SK-N-SH (cell line): ENCODE measurements around the gene CD69. TPM values are rescaled to one million over a fixed set of nuclear protein-coding genes. Genes with fewer than 3 reads are reported as not detected.

Experiments
- CTCF ChIA-PET: fragments of 300-600, 350-600 bp; formaldehyde crosslinking; extraction: SDS; loops from one replicate; lab custom pipeline; 2021; lab: Yijun Ruan, JAX
- POLR2A ChIA-PET: fragments of 350-600 bp; sonication (Branson Sonifier 250); formaldehyde crosslinking; extraction: SDS; loops from one replicate; lab custom pipeline; 2020; ENCODE audit warnings: antibody characterized with exemption, inconsistent platforms; lab: Yijun Ruan, JAX
- DNase-seq: peaks from one replicate; pipeline ENCODE4 v3.0.0; 2012
- H2AFZ ChIP-seq: fragments of 200-600 bp; sonication (generic); 2 replicates; pipeline ENCODE4 v1.8.1; 2016; ENCODE audit warnings: antibody characterized with exemption, mild to moderate bottlenecking, low read depth
- H3F3A ChIP-seq: fragments of 200-600 bp; sonication (generic); replicated peaks from 2 replicates; pipeline ENCODE3; 2016; ENCODE audit warnings: antibody characterized with exemption, mild to moderate bottlenecking; ENCODE audit not compliant: insufficient read depth
- H3K27ac ChIP-seq, 2 experiments: fragments of 200-500 bp in 1 of 2; fragments of 200-600 bp in 1 of 2; sonication (Bioruptor generic) in 1 of 2; sonication (generic), shearing (Covaris generic) in 1 of 2; 2 replicates each; pipeline versions ENCODE4 v1.5.1 to v1.6.1; 2014 to 2016; ENCODE audit warnings: low read depth in 2 of 2, inconsistent platforms in 1 of 2, low read length in 1 of 2, mild to moderate bottlenecking in 1 of 2, mixed read lengths in 1 of 2
- H3K27me3 ChIP-seq: fragments of 200-600 bp; sonication (generic), shearing (Covaris generic); 2 replicates; pipeline ENCODE4 v1.6.1; 2016; ENCODE audit warnings: mixed run types; ENCODE audit not compliant: insufficient read depth
- H3K36me3 ChIP-seq, 2 experiments: fragments of 200-500 bp in 1 of 2; fragments of 200-600 bp in 1 of 2; sonication (Bioruptor generic) in 1 of 2; sonication (generic) in 1 of 2; replicated peaks in 1 of 2; 2 replicates each; pipeline versions ENCODE3 to v1.5.1; 2014 to 2016; ENCODE audit warnings: low read length in 1 of 2, mild to moderate bottlenecking in 1 of 2; ENCODE audit not compliant: insufficient read depth in 2 of 2, control insufficient read depth in 1 of 2
- H3K4me1 ChIP-seq, 2 experiments: fragments of 200-500 bp in 1 of 2; fragments of 200-600 bp in 1 of 2; sonication (Bioruptor generic) in 1 of 2; sonication (generic), shearing (Covaris generic) in 1 of 2; 2 replicates each; pipeline versions ENCODE4 v1.5.1 to v1.6.1; 2014 to 2016; ENCODE audit warnings: low read depth in 1 of 2, low read length in 1 of 2, mixed run types in 1 of 2; ENCODE audit not compliant: insufficient read depth in 2 of 2, control insufficient read depth in 1 of 2
- H3K4me2 ChIP-seq: fragments of 200-600 bp; sonication (generic), shearing (Covaris generic); 2 replicates; pipeline ENCODE4 v1.6.1; 2017; ENCODE audit warnings: mixed run types
- H3K4me3 ChIP-seq, 2 experiments: fragments of 200-500 bp in 1 of 2; fragments of 200-600 bp in 1 of 2; sonication (Bioruptor generic) in 1 of 2; sonication (generic), shearing (Covaris generic) in 1 of 2; 2 replicates each; pipeline versions ENCODE4 v1.5.1 to v1.8.1; 2014 to 2016; ENCODE audit warnings: low read depth in 2 of 2, inconsistent platforms in 1 of 2, low read length in 1 of 2, mild to moderate bottlenecking in 1 of 2, mixed read lengths in 1 of 2, moderate library complexity in 1 of 2
- H3K79me2 ChIP-seq: fragments of 200-600 bp; sonication (generic); 2 replicates; pipeline ENCODE4 v1.8.1; 2017; ENCODE audit warnings: mild to moderate bottlenecking; ENCODE audit not compliant: insufficient read depth
- H3K9ac ChIP-seq: fragments of 200-600 bp; sonication (generic); 2 replicates; pipeline ENCODE4 v1.6.1; 2017; ENCODE audit warnings: mixed run types
- H3K9me2 ChIP-seq: fragments of 200-600 bp; sonication (generic); 2 replicates; pipeline ENCODE4 v1.6.1; 2017; ENCODE audit warnings: mixed run types
- H3K9me3 ChIP-seq: fragments of 200-600 bp; sonication (generic); 2 replicates; pipeline ENCODE4 v1.6.1; 2017; ENCODE audit warnings: mixed run types, mild to moderate bottlenecking, moderate library complexity
- H4K20me1 ChIP-seq: fragments of 200-600 bp; sonication (generic); 2 replicates; pipeline ENCODE4 v1.6.1; 2017; ENCODE audit warnings: mild to moderate bottlenecking, mixed run types; ENCODE audit not compliant: insufficient read depth
- EP300 ChIP-seq, 2 experiments: IDR thresholded peaks; 2 replicates each; pipeline versions ENCODE4 v1.4.0 to v1.6.1; 2012; ENCODE audit warnings: borderline replicate concordance in 1 of 2, low read depth in 1 of 2, low read length in 1 of 2
- EZH2phosphoT487 ChIP-seq: fragments of 200-600 bp; sonication (generic); IDR thresholded peaks from 2 replicates; pipeline ENCODE4 v1.6.1; 2017; ENCODE audit warnings: low read depth, mixed run types, mild to moderate bottlenecking, antibody characterized with exemption, moderate library complexity, borderline replicate concordance
- GABPA ChIP-seq: IDR thresholded peaks from 2 replicates; pipeline ENCODE4 v1.4.0; 2012; ENCODE audit warnings: low read depth, mild to moderate bottlenecking
- GATA2 ChIP-seq: sonication (generic); formaldehyde crosslinking; IDR thresholded peaks from 2 replicates; pipeline ENCODE4 v1.5.0; 2020; ENCODE audit warnings: mild to moderate bottlenecking, missing genetic modification reagents
- MAX ChIP-seq: IDR thresholded peaks from 2 replicates; pipeline ENCODE4 v1.4.0; 2012; ENCODE audit warnings: low read depth
- MXI1 ChIP-seq: IDR thresholded peaks from 2 replicates; pipeline ENCODE4 v1.6.1; 2012; ENCODE audit warnings: mild to moderate bottlenecking, low read depth, low read length, improper control_type of control experiment
- NFIC ChIP-seq: IDR thresholded peaks from 2 replicates; pipeline ENCODE4 v1.4.0; 2012; ENCODE audit warnings: borderline replicate concordance
- NRF1 ChIP-seq: IDR thresholded peaks from 2 replicates; pipeline ENCODE4 v1.6.1; 2012; ENCODE audit warnings: low read depth, mild to moderate bottlenecking, low read length
- POLR2AphosphoS5 ChIP-seq: IDR thresholded peaks from 2 replicates; pipeline ENCODE4 v1.6.1; 2012; ENCODE audit warnings: low read depth, low read length
- RCOR1 ChIP-seq: fragments of 150-350 bp; IDR thresholded peaks from 2 replicates; pipeline ENCODE4 v1.6.1; 2017; ENCODE audit warnings: antibody characterized with exemption, low read length
- USF1 ChIP-seq: IDR thresholded peaks from 2 replicates; pipeline ENCODE4 v1.4.0; 2012; ENCODE audit warnings: low read depth, borderline replicate concordance
- YY1 ChIP-seq: IDR thresholded peaks from 2 replicates; pipeline ENCODE4 v1.4.0; 2012; ENCODE audit warnings: low read depth, mild to moderate bottlenecking
- WGBS: methylation state at CpG from one replicate; pipeline ENCODE4 v1.1.6; 2017; ENCODE audit warnings: low lambda C conversion rate; 5-methylcytosine and 5-hydroxymethylcytosine counted together
- polyA plus RNA-seq, 3 experiments: library from polyadenylated mRNA; depleted of rRNA; stranded (reverse); fragments of >200 nt; gene quantifications; 2 replicates each; pipeline ENCODE4 v1.2.3, GENCODE V29; 2012
- TF ChIP-seq, protein P1 (sequence below): IDR thresholded peaks from 2 replicates; pipeline ENCODE4 v1.4.0; 2012; ENCODE audit warnings: low read depth, borderline replicate concordance
- TF ChIP-seq, protein P2 (sequence below): fragments of 150-350 bp; IDR thresholded peaks from 2 replicates; pipeline ENCODE4 v1.6.1; 2016; ENCODE audit warnings: mild to moderate bottlenecking, low read depth, low read length

CD69 gene
- polyA plus RNA-seq, 1 of the 3 experiments (the other 2 are of a cell fraction): not detected

- H2AFZ ChIP-seq: no peak overlapping the region
- H3F3A ChIP-seq: no peaks in the 10 kb centered on the region
These were observed 33.2 kb upstream of the CD69 start for GRCh38 chr12:9793779-9794395.

More at GRCh38 chr12:9793779-9794395, 33.2 kb upstream of the CD69 start:
- ChIA-PET CTCF (interaction anchor here (0.7 kb wide), 1 partner anchor 20 kb away, joined by 3 read pairs; no protein-coding TSS in a partner anchor), POLR2A (no interaction called here)
- H4K20me1 ChIP-seq: no peaks in the 10 kb centered on the region
- no peaks in the 10 kb centered on the region for H3K9me2 ChIP-seq
- WGBS: 16% methylated on average over 8 of the region's 8 CpGs
- TF ChIP-seq NRF1 (no peak), MXI1 (no peak), NFIC (no peak), YY1 (no peak), RCOR1 (no peak), EZH2phosphoT487 (no peak), POLR2AphosphoS5 (no peak), EP300 (IDR thresholded peaks at IDR 0.05; ENCODE audit: borderline replicate concordance in 1 of 2, low read depth in 1 of 2, low read length in 1 of 2) (no peak), USF1 (no peak), MAX (no peak), GABPA (no peak), GATA2 (CRISPR knock-in tag) (no peak)
- TF ChIP-seq, protein P1, sequence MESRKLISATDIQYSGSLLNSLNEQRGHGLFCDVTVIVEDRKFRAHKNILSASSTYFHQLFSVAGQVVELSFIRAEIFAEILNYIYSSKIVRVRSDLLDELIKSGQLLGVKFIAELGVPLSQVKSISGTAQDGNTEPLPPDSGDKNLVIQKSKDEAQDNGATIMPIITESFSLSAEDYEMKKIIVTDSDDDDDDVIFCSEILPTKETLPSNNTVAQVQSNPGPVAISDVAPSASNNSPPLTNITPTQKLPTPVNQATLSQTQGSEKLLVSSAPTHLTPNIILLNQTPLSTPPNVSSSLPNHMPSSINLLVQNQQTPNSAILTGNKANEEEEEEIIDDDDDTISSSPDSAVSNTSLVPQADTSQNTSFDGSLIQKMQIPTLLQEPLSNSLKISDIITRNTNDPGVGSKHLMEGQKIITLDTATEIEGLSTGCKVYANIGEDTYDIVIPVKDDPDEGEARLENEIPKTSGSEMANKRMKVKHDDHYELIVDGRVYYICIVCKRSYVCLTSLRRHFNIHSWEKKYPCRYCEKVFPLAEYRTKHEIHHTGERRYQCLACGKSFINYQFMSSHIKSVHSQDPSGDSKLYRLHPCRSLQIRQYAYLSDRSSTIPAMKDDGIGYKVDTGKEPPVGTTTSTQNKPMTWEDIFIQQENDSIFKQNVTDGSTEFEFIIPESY: no peak
- TF ChIP-seq, protein P2, sequence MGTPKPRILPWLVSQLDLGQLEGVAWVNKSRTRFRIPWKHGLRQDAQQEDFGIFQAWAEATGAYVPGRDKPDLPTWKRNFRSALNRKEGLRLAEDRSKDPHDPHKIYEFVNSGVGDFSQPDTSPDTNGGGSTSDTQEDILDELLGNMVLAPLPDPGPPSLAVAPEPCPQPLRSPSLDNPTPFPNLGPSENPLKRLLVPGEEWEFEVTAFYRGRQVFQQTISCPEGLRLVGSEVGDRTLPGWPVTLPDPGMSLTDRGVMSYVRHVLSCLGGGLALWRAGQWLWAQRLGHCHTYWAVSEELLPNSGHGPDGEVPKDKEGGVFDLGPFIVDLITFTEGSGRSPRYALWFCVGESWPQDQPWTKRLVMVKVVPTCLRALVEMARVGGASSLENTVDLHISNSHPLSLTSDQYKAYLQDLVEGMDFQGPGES: no peak
- no peaks in the 10 kb centered on the region for H3K9me3 ChIP-seq
- no peak overlapping the region for H3K27ac ChIP-seq
- H3K79me2 ChIP-seq: no peaks in the 10 kb centered on the region
- no peak overlapping the region for H3K9ac ChIP-seq
- DNase-seq: no peak
- H3K4me2 ChIP-seq: no peak overlapping the region
- H3K4me3 ChIP-seq: no peak overlapping the region
- H3K36me3 ChIP-seq: no peaks in the 10 kb centered on the region
- no peaks in the 10 kb centered on the region for H3K4me1 ChIP-seq
- no peaks in the 10 kb centered on the region; the same call in 1 of the 2 replicates for H3K27me3 ChIP-seq
